HCT116 (cell line): Measurements from ENCODE around the gene EEFSEC. TPM values are rescaled to one million over a fixed set of nuclear protein-coding genes. Genes with fewer than 3 reads are reported as not detected.

Source experiments
- ATAC-seq: fragments of 200-7000 bp; cut with Tn5 transposase; 2 replicates; pipeline ENCODE4 v1.9.1; 2020; ENCODE audit warnings: mild to moderate bottlenecking, moderate library complexity
- BruUV-seq: library from RNA; stranded (reverse); fragments of 400-500 nt; replicated peaks from 2 replicates; lab custom pipeline; 2021; lab: Mats Ljungman, UMichigan
- CTCF ChIA-PET: fragments of 300-600 bp; sonication (Branson Sonifier 250); formaldehyde crosslinking; loops from one replicate; lab custom pipeline; 2021; ENCODE audit warnings: antibody characterized with exemption; lab: Charles Lee
- POLR2A ChIA-PET: fragments of 300-600, 350-600 bp; sonication (Branson Sonifier 250); formaldehyde crosslinking; loops from one replicate; lab custom pipeline; 2021; ENCODE audit warnings: antibody characterized with exemption; lab: Charles Lee
- RAD21 ChIA-PET, 2 experiments: fragments of 300-600 bp; sonication (Branson Sonifier 250); formaldehyde crosslinking; loops; one replicate each; lab custom pipeline; 2023; ENCODE audit warnings: low total read pairs in 2 of 2; ENCODE audit not compliant: uncharacterized antibody in 2 of 2, unreplicated experiment in 2 of 2, low non-redundant PET in 1 of 2; lab: Charles Lee
- DNase-seq: peaks from one replicate; pipeline ENCODE4 v3.0.0-alpha.2; 2010; ENCODE audit warnings: low read depth, low spot score
- H2AFZ ChIP-seq: fragments of 200-600 bp; shearing (Covaris generic), sonication (generic); 2 replicates; pipeline ENCODE4 v1.6.1; 2017; ENCODE audit warnings: low read depth, mixed run types, mixed read lengths, antibody characterized with exemption, low read length; ENCODE audit not compliant: poor library complexity, severe bottlenecking
- H3K27ac ChIP-seq: 2 replicates; pipeline ENCODE4 v1.5.1; 2012; ENCODE audit warnings: low read depth, low read length
- H3K27me3 ChIP-seq: fragments of 200-600 bp; sonication (generic); 2 replicates; pipeline ENCODE4 v1.6.1; 2016; ENCODE audit warnings: mixed run types, low read length, mixed read lengths; ENCODE audit not compliant: insufficient read depth
- H3K36me3 ChIP-seq, 2 experiments: fragments of 200-500 bp in 1 of 2; fragments of 200-600 bp in 1 of 2; sonication (Bioruptor generic) in 1 of 2; sonication (generic) in 1 of 2; 2 replicates each; pipeline versions ENCODE4 v1.5.1 to v1.6.1; 2014 to 2016; ENCODE audit warnings: low read length in 2 of 2, inconsistent platforms in 1 of 2, mixed read lengths in 1 of 2, mixed run types in 1 of 2; ENCODE audit not compliant: insufficient read depth in 2 of 2, control insufficient read depth in 1 of 2
- H3K4me1 ChIP-seq, 2 experiments: fragments of 200-600 bp in 1 of 2; sonication (generic) in 1 of 2; 2 replicates each; pipeline versions ENCODE4 v1.5.1 to v1.6.1; 2012 to 2017; ENCODE audit warnings: low read length in 2 of 2, inconsistent platforms in 1 of 2, mild to moderate bottlenecking in 1 of 2, mixed read lengths in 1 of 2, mixed run types in 1 of 2, moderate library complexity in 1 of 2; ENCODE audit not compliant: insufficient read depth in 2 of 2, control insufficient read depth in 1 of 2
- H3K4me2 ChIP-seq: fragments of 200-600 bp; sonication (generic); 2 replicates; pipeline ENCODE4 v1.6.1; 2017; ENCODE audit warnings: mixed run types, low read length, mixed read lengths
- H3K4me3 ChIP-seq, 2 experiments: fragments of 200-600 bp in 1 of 2; sonication (generic) in 1 of 2; replicated peaks in 1 of 2; 2 replicates each; pipeline ENCODE4 v1.5.1; 2011 to 2016; ENCODE audit warnings: low read length in 2 of 2, control low read depth in 1 of 2, low read depth in 1 of 2, mild to moderate bottlenecking in 1 of 2, mixed read lengths in 1 of 2, mixed run types in 1 of 2
- H3K79me2 ChIP-seq: fragments of 200-600 bp; sonication (generic); 2 replicates; pipeline ENCODE4 v1.6.1; 2017; ENCODE audit warnings: mild to moderate bottlenecking, mixed run types, low read length, moderate library complexity, mixed read lengths; ENCODE audit not compliant: insufficient read depth
- H3K9ac ChIP-seq: fragments of 200-600 bp; sonication (generic); 2 replicates; pipeline ENCODE4 v1.6.1; 2016; ENCODE audit warnings: low read length, mixed read lengths
- H3K9me2 ChIP-seq: fragments of 200-600 bp; sonication (generic), shearing (Covaris generic); 2 replicates; pipeline ENCODE4 v1.6.1; 2017; ENCODE audit warnings: mixed run types, mild to moderate bottlenecking, moderate library complexity; ENCODE audit not compliant: insufficient read depth
- H3K9me3 ChIP-seq, 2 experiments: fragments of 200-500 bp in 1 of 2; fragments of 200-600 bp in 1 of 2; sonication (Bioruptor generic) in 1 of 2; sonication (generic) in 1 of 2; 2 replicates each; pipeline ENCODE4 v1.6.1; 2014 to 2017; ENCODE audit warnings: low read length in 2 of 2, mixed read lengths in 2 of 2, inconsistent platforms in 1 of 2, low read depth in 1 of 2, mild to moderate bottlenecking in 1 of 2, mixed run types in 1 of 2, moderate library complexity in 1 of 2; ENCODE audit not compliant: control insufficient read depth in 1 of 2, insufficient read depth in 1 of 2
- H4K20me1 ChIP-seq: fragments of 200-600 bp; sonication (generic), shearing (Covaris generic); 2 replicates; pipeline ENCODE4 v1.6.1; 2017; ENCODE audit warnings: mixed run types, mild to moderate bottlenecking, moderate library complexity; ENCODE audit not compliant: insufficient read depth
- ATF3 ChIP-seq: IDR thresholded peaks from 2 replicates; pipeline ENCODE4 v1.6.1; 2012
- CEBPB ChIP-seq: IDR thresholded peaks from 2 replicates; pipeline ENCODE4 v1.6.1; 2012; ENCODE audit warnings: low read depth
- EZH2 ChIP-seq: fragments of 200-600 bp; sonication (generic); IDR thresholded peaks from 2 replicates; pipeline ENCODE4 v1.6.1; 2017; ENCODE audit warnings: antibody characterized with exemption, mixed run types
- EZH2phosphoT487 ChIP-seq: fragments of 200-600 bp; IDR thresholded peaks from 2 replicates; pipeline ENCODE4 v1.6.1; 2018; ENCODE audit warnings: antibody characterized with exemption, borderline replicate concordance
- FOSL1 ChIP-seq: IDR thresholded peaks from 2 replicates; pipeline ENCODE4 v1.6.1; 2012; ENCODE audit warnings: low read depth
- JUND ChIP-seq: IDR thresholded peaks from 2 replicates; pipeline ENCODE4 v1.6.1; 2012
- POLR2A ChIP-seq: IDR thresholded peaks from 2 replicates; pipeline ENCODE4 v1.7.0; 2011; ENCODE audit warnings: borderline replicate concordance; ENCODE audit not compliant: insufficient read depth, insufficient read length; ENCODE audit errors: extremely low read depth
- POLR2AphosphoS5 ChIP-seq: IDR thresholded peaks from 2 replicates; pipeline ENCODE4 v1.6.1; 2011; ENCODE audit warnings: mild to moderate bottlenecking, low read depth, low read length, moderate library complexity
- RAD21 ChIP-seq: IDR thresholded peaks from 2 replicates; pipeline ENCODE4 v1.6.1; 2012; ENCODE audit warnings: low read depth, mild to moderate bottlenecking
- SRF ChIP-seq: IDR thresholded peaks from 2 replicates; pipeline ENCODE4 v1.6.1; 2012; ENCODE audit warnings: low read depth
- TCF7L2 ChIP-seq: IDR thresholded peaks from 2 replicates; pipeline ENCODE4 v1.7.0; 2011; ENCODE audit warnings: borderline replicate concordance, inconsistent platforms; ENCODE audit not compliant: insufficient read depth, insufficient read length; ENCODE audit errors: extremely low read depth
- YY1 ChIP-seq: IDR thresholded peaks from 2 replicates; pipeline ENCODE4 v1.6.1; 2011; ENCODE audit warnings: low read length, low read depth, moderate library complexity, mild to moderate bottlenecking; ENCODE audit not compliant: insufficient replicate concordance; ENCODE audit errors: extremely low read depth
- ZFX ChIP-seq: fragments of 450-650 bp; IDR thresholded peaks from 2 replicates; pipeline ENCODE4 v1.6.1; 2017
- ZNF274 ChIP-seq: fragments of 200-500 bp; sonication (Bioruptor generic); IDR thresholded peaks from 2 replicates; pipeline ENCODE4 v1.6.1; 2014; ENCODE audit warnings: mild to moderate bottlenecking, low read depth, low read length, inconsistent platforms
- intact Hi-C: fragments of 100-400 bp; cut with micrococcal nuclease; formaldehyde crosslinking; loops from 2 replicates; pipeline ENCODE4 v1.10.0; 2022
- total RNA-seq: library from RNA; stranded (reverse); gene quantifications from one replicate; pipeline ENCODE4 v1.2.1, GENCODE V29; 2021; ENCODE audit not compliant: unreplicated experiment
- TF ChIP-seq, protein P1 (sequence below): IDR thresholded peaks from 2 replicates; pipeline ENCODE4 v1.6.1; 2011; ENCODE audit warnings: mild to moderate bottlenecking, low read length, moderate library complexity; ENCODE audit not compliant: insufficient replicate concordance; ENCODE audit errors: extremely low read depth

Gene EEFSEC
- total RNA-seq, 1 experiment from 2014 or later: 16.1 TPM

DNA sequence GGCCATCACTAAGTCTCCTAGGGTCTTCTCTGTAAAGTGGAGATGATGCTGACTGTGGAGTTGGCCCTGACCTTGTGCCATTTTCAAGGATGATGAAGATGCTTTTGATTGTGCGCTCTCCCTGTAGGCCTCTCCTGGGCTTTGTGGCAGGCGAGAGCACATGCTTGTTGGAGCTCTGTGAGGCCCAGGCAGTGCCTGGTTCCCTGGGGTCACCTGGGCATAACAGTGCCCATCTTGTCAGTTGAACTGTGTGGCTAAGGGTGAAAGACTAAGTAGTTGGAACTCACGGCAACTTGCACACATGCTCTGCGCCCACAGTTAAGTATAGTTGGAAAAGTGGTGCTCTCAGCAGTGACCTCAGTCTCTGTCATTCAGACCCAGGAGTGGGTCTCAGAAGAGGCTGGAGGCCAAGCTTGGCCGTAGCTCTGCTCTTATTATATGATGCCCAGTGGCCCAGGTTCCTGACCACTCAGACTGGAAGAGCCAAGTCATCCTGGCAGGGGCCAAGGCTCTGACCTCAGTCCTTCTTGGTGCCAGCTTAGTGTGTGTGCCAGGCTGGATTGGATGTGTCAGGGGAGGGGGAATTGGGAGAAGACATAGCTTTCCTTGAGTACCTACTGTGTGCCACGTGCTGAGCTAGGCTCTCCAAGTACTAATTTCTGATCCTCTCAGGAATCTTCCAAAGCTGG, 154.6 kb downstream of the EEFSEC start (continued):
- no peak for TF ChIP-seq ATF3
- TF ChIP-seq TCF7L2: no peak
- TF ChIP-seq EZH2: no peak
- no peak for TF ChIP-seq JUND
- TF ChIP-seq, protein P1, sequence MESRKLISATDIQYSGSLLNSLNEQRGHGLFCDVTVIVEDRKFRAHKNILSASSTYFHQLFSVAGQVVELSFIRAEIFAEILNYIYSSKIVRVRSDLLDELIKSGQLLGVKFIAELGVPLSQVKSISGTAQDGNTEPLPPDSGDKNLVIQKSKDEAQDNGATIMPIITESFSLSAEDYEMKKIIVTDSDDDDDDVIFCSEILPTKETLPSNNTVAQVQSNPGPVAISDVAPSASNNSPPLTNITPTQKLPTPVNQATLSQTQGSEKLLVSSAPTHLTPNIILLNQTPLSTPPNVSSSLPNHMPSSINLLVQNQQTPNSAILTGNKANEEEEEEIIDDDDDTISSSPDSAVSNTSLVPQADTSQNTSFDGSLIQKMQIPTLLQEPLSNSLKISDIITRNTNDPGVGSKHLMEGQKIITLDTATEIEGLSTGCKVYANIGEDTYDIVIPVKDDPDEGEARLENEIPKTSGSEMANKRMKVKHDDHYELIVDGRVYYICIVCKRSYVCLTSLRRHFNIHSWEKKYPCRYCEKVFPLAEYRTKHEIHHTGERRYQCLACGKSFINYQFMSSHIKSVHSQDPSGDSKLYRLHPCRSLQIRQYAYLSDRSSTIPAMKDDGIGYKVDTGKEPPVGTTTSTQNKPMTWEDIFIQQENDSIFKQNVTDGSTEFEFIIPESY: no peak
- TF ChIP-seq EZH2phosphoT487: no peak
- TF ChIP-seq POLR2AphosphoS5: no peak

DNA sequence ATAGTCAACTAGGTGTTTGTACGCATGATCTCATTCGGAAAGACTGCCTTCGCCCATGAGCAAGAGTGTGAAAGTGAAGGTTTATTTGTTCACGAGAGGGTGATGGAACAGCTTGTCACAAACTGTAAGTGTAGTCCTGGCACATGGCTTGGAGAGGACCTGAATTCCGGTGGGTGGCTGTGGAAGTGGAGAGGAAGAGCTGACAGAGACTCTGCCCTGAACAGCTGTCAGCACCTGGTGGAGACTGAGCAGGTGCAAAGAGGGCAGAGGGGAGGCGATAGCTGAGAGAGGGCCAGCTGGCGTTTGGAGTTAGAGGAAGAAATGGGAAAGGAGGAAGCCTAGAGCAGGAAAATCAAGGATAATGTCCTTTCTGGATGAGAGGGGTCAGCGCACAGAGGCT, 155.7 kb downstream of the EEFSEC start:
- no peak for ATAC-seq
- Histone ChIP-seq H3K4me3 (no peak overlapping the region), H3K9me2 (no peaks in the 10 kb centered on the region), H3K27me3 (no peaks in the 10 kb centered on the region), H3K36me3 (no peaks in the 10 kb centered on the region), H3K9me3 (no peaks in the 10 kb centered on the region), H3K9ac (no peak overlapping the region), H3K27ac (no peak overlapping the region), H3K4me2 (no peak overlapping the region), H3K4me1 (no peaks in the 10 kb centered on the region), H2AFZ (no peak overlapping the region), H3K79me2 (no peaks in the 10 kb centered on the region), H4K20me1 (no peaks in the 10 kb centered on the region; the same call in 1 of the 2 replicates)
- TF ChIP-seq ZNF274 (no peak), TCF7L2 (no peak), RAD21 (no peak), SRF (no peak), ZFX (no peak), POLR2A (no peak), YY1 (no peak), CEBPB (no peak), FOSL1 (no peak), ATF3 (no peak)
- ChIA-PET CTCF (no interaction called here), POLR2A (no interaction called here), RAD21 (no interaction called here)
- no peak for DNase-seq
- BruUV-seq: no TSS peak
- intact Hi-C loops: loop anchor here (5.0 kb wide), 1 partner anchor 273 kb away; no protein-coding TSS in a partner anchor
